Tibial artery (tissue), 4 donors: ENCODE measurements around the gene ZC3H12C.

Experiments
- DNase-seq, 2 donors: peaks; one replicate each; pipeline ENCODE4 v3.0.0-alpha.2; 2019
- H3K27ac ChIP-seq, 2 donors: fragments of 200-600 bp; sonication (generic) in 1 of 2; 1 replicate in 1 of 2; 2 replicates in 1 of 2; pipeline ENCODE4 v1.5.1; 2018 to 2019; ENCODE audit warnings: mild to moderate bottlenecking in 1 of 2
- H3K27me3 ChIP-seq, 2 donors: fragments of 200-600 bp; sonication (generic) in 1 of 2; one replicate each; pipeline versions ENCODE4 v1.5.1 to v1.6.0; 2016 to 2019
- H3K36me3 ChIP-seq, 3 donors: fragments of 200-600 bp; sonication (generic) in 2 of 3; one replicate each; pipeline ENCODE4 v1.5.1; 2016 to 2019; ENCODE audit warnings: mild to moderate bottlenecking in 2 of 3
- H3K4me1 ChIP-seq, 4 donors: fragments of 200-600 bp; sonication (generic) in 2 of 4; 1 replicate in 3 of 4; 2 replicates in 1 of 4; pipeline ENCODE4 v1.5.1; 2016 to 2019
- H3K4me3 ChIP-seq, 2 donors: fragments of 200-600 bp; sonication (generic) in 1 of 2; 1 replicate in 1 of 2; 2 replicates in 1 of 2; pipeline ENCODE4 v1.5.1; 2018 to 2019; ENCODE audit warnings: mild to moderate bottlenecking in 2 of 2
- H3K9me3 ChIP-seq, 3 donors: fragments of 200-600 bp; sonication (generic) in 1 of 3; one replicate each; pipeline ENCODE4 v1.5.1; 2016 to 2019
- CTCF ChIP-seq, 2 experiments: fragments of 200-600 bp in 1 of 2; fragments of 450-650 bp in 1 of 2; IDR thresholded peaks; one replicate each; pipeline ENCODE4 v1.5.1; 2017 to 2019; ENCODE audit warnings: antibody characterized with exemption in 2 of 2, mild to moderate bottlenecking in 1 of 2, moderate library complexity in 1 of 2
- intact Hi-C: fragments of 100-400 bp; cut with DNase I; formaldehyde crosslinking; loops from one replicate; pipeline ENCODE4 v1.15.0; 2023; ENCODE audit warnings: low total_unique reads

Gene ZC3H12C

GRCh38 chr11:110130642-110131238 is 37.5 kb downstream of the ZC3H12C start:
- H3K27ac ChIP-seq: no peak overlapping the region
- H3K4me1 ChIP-seq: peaks cover 0 to 3% (median 0%) of the 10 kb centered on the region in 4 donors
- TF ChIP-seq CTCF (IDR thresholded peaks at IDR 0.05): no peak
- H3K27me3 ChIP-seq: no peaks in the 10 kb centered on the region
- no peaks in the 10 kb centered on the region for H3K9me3 ChIP-seq
- H3K4me3 ChIP-seq: no peak overlapping the region
- no peaks in the 10 kb centered on the region for H3K36me3 ChIP-seq
- intact Hi-C loops: no loop called here
- DNase-seq: no peak

GRCh38 chr11:110131386-110132123 is 38.4 kb downstream of the ZC3H12C start:
- H3K36me3 ChIP-seq: no peaks in the 10 kb centered on the region
- no peak overlapping the region for H3K4me3 ChIP-seq
- peaks cover 0 to 3% (median 0%) of the 10 kb centered on the region in 4 donors for H3K4me1 ChIP-seq
- intact Hi-C loops: no loop called here
- H3K27me3 ChIP-seq: no peaks in the 10 kb centered on the region
- H3K27ac ChIP-seq: no peak overlapping the region
- no peak for TF ChIP-seq CTCF (IDR thresholded peaks at IDR 0.05)
- H3K9me3 ChIP-seq: no peaks in the 10 kb centered on the region
- DNase-seq: no peak

- no peak for TF ChIP-seq CTCF (IDR thresholded peaks at IDR 0.05)
- DNase-seq: no peak
- no peak overlapping the region for H3K27ac ChIP-seq
- H3K4me1 ChIP-seq: peaks cover 0 to 2% (median 0%) of the 10 kb centered on the region in 4 donors
- no peaks in the 10 kb centered on the region for H3K36me3 ChIP-seq
- H3K9me3 ChIP-seq: no peaks in the 10 kb centered on the region
- no peaks in the 10 kb centered on the region for H3K27me3 ChIP-seq
- no peak overlapping the region for H3K4me3 ChIP-seq
- intact Hi-C loops: no loop called here
Measured at GRCh38 chr11:110133160-110133559, 40.0 kb downstream of the ZC3H12C start.

- H3K36me3 ChIP-seq: no peaks in the 10 kb centered on the region
- no peak for DNase-seq
- H3K9me3 ChIP-seq: no peaks in the 10 kb centered on the region
- H3K4me3 ChIP-seq: no peak overlapping the region
- H3K27me3 ChIP-seq: no peaks in the 10 kb centered on the region
- intact Hi-C loops: no loop called here
- no peak for TF ChIP-seq CTCF (IDR thresholded peaks at IDR 0.05)
- H3K27ac ChIP-seq: no peak overlapping the region
- H3K4me1 ChIP-seq: no peaks in the 10 kb centered on the region
Measured at GRCh38 chr11:110134110-110134509, 40.9 kb downstream of the ZC3H12C start.

GRCh38 chr11:110141812-110142211 is 48.6 kb downstream of the ZC3H12C start:
- no peak for TF ChIP-seq CTCF (IDR thresholded peaks at IDR 0.05)
- Histone ChIP-seq H3K4me3 (no peak overlapping the region), H3K9me3 (no peaks in the 10 kb centered on the region), H3K36me3 (no peaks in the 10 kb centered on the region), H3K27ac (no peak overlapping the region), H3K27me3 (no peaks in the 10 kb centered on the region), H3K4me1 (no peaks in the 10 kb centered on the region)
- intact Hi-C loops: no loop called here
- DNase-seq: no peak
